OCI-LY7 (cell line): ENCODE measurements around the gene ROS1.

Experiments used
- EZH2phosphoT487 ChIP-seq: fragments of 200-600 bp; sonication (generic); IDR thresholded peaks from 2 replicates; pipeline ENCODE4 v1.6.1; 2018; ENCODE audit warnings: low read depth, borderline replicate concordance, mild to moderate bottlenecking, mixed run types, antibody characterized with exemption, low read length, moderate library complexity, mixed read lengths
- TF ChIP-seq, protein P1 (sequence below): fragments of 200-600 bp; sonication (generic); conservative IDR thresholded peaks from 2 replicates; pipeline ENCODE4 v1.5.1; 2014; ENCODE audit warnings: mild to moderate bottlenecking, antibody characterized with exemption, low read length, moderate library complexity, mixed read lengths

DNA sequence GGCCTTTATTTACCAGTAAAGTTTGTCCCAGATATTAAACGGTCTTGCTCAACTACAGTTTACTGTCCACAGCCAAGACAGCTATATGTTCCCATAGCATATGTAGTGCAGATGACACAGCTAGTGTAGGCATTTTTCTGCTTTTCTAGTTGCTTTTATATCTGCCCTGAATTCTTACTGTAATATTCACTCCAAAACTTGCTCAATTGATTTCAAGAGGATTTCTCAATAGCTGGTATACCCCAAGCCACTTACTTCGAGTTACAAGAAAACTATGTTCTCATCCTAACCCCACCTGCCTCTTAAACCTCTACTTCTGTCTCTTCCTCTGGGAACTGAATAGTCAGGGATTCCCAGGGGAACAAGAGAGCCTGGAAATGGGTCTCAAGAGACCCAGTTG, 18.9 kb upstream of the ROS1 start:
- TF ChIP-seq, protein P1, sequence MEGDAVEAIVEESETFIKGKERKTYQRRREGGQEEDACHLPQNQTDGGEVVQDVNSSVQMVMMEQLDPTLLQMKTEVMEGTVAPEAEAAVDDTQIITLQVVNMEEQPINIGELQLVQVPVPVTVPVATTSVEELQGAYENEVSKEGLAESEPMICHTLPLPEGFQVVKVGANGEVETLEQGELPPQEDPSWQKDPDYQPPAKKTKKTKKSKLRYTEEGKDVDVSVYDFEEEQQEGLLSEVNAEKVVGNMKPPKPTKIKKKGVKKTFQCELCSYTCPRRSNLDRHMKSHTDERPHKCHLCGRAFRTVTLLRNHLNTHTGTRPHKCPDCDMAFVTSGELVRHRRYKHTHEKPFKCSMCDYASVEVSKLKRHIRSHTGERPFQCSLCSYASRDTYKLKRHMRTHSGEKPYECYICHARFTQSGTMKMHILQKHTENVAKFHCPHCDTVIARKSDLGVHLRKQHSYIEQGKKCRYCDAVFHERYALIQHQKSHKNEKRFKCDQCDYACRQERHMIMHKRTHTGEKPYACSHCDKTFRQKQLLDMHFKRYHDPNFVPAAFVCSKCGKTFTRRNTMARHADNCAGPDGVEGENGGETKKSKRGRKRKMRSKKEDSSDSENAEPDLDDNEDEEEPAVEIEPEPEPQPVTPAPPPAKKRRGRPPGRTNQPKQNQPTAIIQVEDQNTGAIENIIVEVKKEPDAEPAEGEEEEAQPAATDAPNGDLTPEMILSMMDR, result no peak
- no peak for TF ChIP-seq EZH2phosphoT487
